ENCODE results near the gene IRAK3. TPM values are rescaled to one million over a fixed set of nuclear protein-coding genes. Genes with fewer than 3 reads are reported as not detected.
"Not testable (repeated sequence)": the region's sequence is repeated elsewhere in the genome, so short reads cannot be mapped to it uniquely, and the experiment has no call there.

The IRAK3 gene
- polyA plus RNA-seq, 1 donor: 4.4 TPM

- not testable (repeated sequence) for DNase-seq (ENCODE audit: low read depth)
Observed at GRCh38 chr12:66303316-66303804, 114.3 kb downstream of the IRAK3 start.

Other genes starting within 250 kb of the IRAK3 start
- gene LLPH, start 58.5 kb upstream of the IRAK3 start, polyA plus RNA-seq (ENCODE audit: insufficient read length): 26.2 TPM
- 79.7 TPM for gene TMBIM4, start 19.2 kb upstream of the IRAK3 start, polyA plus RNA-seq (ENCODE audit: insufficient read length)
- 1.9 TPM for gene HELB, start 113.3 kb downstream of the IRAK3 start, polyA plus RNA-seq (ENCODE audit: insufficient read length)

Measured in forelimb muscle (tissue), 1 donor.